Measurements from ENCODE around the gene IQCE.
"Not testable (repeated sequence)": the region's sequence is repeated elsewhere in the genome, so short reads cannot be mapped to it uniquely, and the experiment has no call there.

Gene IQCE

GRCh38 chr7:2582006-2582735 lies 23.4 kb downstream of the IQCE start:
- no peak for DNase-seq

DNA sequence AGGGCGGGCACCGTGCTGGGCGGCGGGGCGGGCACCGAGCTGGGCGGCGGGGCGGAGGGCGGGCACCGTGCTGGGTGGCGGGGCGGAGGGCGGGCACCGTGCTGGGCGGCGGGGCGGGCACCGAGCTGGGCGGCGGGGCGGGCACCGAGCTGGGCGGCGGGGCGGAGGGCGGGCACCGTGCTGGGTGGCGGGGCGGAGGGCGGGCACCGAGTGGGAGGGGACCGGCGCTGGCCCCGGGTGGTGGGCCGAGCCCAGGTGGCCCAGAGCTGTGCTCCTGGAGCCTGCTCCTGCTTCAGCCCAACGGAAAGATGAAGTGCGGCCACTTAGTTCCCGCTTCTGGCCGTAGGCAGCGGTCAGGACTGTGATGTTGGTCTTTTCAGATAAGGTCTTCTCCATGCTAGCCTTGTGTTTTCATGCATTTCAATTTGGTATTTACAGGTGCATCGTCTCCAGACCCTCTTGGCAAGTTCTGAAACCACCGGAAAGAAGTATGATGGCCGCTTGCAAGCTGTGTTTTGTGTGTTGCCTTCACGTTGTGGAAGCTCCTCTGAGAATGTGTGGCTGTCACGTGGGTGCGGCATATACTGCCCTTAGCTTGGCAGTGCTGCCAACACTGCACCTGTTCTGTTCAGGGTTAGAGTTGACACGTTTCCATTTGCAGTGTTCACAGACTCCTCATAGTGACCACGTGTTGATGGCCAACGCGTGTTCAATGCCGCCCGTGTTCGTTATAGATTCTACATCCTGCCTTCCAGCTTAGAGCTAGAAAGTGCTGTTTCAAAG lies 25.2 kb downstream of the IQCE start:
- no peak for DNase-seq

DNA sequence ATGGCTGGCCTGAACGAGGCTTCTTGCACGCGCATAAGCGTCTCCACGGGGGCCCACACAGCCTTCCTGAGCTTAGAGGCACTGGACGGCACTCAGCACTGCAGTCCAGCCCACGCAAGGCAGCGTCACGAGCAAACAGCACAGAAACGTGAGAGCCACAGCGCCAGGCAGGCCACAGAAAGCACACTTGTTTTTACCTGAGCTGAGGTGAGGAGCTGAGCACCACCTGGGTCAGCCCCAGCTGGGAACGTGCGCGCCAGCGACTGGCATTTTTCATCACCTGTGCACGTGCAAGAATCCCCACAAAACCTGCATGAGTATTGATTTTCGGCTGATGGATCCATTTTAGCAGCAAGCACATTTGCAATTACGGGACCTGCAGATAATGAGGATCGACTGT lies 26.7 kb downstream of the IQCE start:
- no peak for DNase-seq

DNA sequence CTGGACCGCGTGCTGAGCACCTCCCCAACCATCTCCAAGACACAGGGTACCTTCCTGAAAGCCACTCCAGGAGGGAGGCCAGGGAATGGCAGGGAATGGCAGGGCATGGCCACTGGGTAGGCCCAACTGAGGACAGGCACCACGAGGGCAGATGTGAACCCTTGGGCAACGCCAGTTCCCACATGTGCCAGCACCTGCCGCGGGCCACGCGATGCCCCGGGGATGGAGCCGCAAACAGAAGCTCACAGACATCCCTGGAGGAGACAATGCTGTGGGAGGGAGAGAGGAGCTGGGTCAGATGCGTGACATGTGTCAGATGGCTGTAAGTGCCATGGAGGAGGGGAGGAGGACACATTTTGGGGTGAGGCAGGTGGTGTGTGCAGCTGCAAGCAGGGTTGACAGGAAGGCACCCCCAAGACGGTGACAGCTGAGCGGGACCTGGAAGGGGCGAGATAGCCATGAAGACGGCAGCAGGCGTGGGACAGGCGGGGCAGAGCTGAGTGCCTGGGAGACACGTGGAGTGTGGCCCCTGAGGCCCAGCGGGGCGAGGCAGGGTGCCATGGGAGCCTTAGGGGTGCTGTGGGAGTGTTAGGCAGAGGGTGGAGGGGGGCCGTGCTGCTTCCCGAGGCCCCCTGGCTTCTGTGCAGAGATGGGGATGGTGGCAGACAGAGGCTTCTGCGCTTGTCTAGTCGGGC lies 27.7 kb downstream of the IQCE start:
- DNase-seq = no peak

- no peak for DNase-seq
Observed at GRCh38 chr7:2587134-2587533, 28.4 kb downstream of the IQCE start.

GRCh38 chr7:2587778-2588177 lies 29.0 kb downstream of the IQCE start:
- no peak for DNase-seq

GRCh38 chr7:2589341-2589740 lies 30.6 kb downstream of the IQCE start:
- no peak for DNase-seq

- DNase-seq = not testable (repeated sequence)
Observed at GRCh38 chr7:2589941-2590340, 31.2 kb downstream of the IQCE start.

DNA sequence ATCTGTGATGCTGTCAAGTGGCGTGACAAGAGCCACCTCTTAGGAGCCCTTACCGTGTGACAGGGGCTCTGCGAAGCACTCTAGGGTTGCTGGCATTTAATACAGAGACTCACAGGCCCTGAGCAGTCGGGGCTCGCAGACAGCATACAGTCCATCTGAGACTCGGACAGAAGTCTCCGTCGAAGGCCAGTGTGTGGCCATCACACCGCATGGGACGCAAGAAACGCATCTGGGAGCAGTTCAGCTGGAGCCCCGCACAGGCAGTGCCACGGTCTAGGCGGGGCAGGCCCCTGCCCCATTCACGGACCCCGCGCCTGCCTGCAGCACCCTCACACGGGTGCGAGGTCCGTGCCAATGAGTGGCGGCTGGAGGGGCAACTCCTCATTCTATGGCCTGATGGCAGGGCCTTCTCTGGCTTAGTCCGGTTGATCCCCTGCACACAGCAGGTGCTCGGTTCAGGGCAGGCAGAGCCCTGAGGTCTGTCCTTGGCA lies 33.6 kb downstream of the IQCE start:
- no peak for DNase-seq

GRCh38 chr7:2593036-2593727 lies 34.4 kb downstream of the IQCE start:
- no peak for DNase-seq

DNA sequence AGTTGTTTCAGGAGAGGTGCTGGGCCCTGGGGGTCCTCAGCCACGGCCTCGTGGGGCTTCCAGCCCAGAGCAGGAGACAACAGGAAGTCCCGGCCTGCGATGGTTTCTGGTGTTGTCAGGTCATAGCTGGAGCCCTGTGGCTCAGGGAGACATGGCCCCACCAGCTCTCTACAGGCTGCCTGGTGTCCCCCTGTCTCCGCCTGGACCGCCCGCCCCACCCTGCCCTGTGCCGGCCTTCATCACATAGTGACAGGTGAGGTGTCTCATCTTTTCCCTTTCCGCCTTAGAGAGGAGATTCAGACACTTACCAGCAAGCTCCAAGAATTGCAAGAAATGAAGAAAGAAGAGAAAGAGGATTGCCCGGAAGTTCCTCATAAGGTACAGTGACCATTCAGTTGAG lies 35.8 kb downstream of the IQCE start:
- DNase-seq = no peak

DNA sequence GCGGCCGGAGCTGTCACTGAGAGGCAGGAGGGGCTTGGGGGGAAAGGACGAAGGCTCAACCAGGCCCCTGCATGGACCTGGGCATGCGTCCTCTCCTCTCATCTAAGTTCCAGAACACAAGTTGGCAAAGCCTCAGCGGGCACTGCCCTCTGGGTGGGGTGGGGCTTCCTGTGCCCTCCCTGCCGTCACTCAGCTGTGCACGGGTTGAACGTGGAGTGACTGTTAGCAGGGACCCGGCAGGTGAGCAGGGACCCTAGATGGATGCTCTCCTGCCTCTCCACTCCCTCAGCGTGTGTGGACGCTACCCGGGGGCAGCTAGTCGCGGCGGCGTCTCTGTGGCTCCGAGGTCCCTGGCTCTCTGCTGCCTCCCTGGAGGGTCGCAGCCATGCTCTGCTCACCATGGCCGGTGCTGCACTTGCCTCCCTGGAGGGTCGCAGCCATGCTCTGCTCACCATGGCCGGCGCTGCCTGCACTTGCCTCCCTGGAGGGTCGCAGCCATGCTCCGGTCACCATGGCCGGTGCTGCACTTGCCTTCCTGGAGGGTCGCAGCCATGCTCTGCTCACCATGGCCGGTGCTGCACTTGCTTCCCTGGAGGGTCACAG lies 36.6 kb downstream of the IQCE start:
- no peak for DNase-seq

- no peak for DNase-seq
Observed at GRCh38 chr7:2596464-2597272, 37.9 kb downstream of the IQCE start.

DNA sequence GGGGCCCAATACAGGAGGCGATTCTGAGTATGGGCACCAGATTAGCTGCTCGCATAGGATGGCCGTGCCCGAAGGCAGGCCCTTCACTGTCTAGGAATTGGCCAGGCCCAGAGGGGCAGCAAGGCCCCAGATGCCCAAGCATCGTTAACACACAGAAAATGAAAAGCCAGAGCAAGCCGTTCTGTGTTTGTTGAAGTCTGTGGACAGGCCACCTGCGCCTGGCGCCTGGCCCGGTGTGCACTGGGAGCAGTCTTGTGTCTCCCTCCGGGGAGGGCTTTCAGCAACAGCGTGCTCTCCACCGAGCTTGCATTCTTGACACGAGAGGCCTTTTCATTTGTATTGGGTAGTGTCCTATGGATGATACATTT lies 38.5 kb downstream of the IQCE start:
- DNase-seq = no peak

GRCh38 chr7:2598154-2598823 lies 39.5 kb downstream of the IQCE start:
- DNase-seq = no peak

- no peak for DNase-seq
Observed at GRCh38 chr7:2601065-2601464, 42.3 kb downstream of the IQCE start.

- DNase-seq = no peak
Observed at GRCh38 chr7:2601907-2602306, 43.1 kb downstream of the IQCE start.

DNA sequence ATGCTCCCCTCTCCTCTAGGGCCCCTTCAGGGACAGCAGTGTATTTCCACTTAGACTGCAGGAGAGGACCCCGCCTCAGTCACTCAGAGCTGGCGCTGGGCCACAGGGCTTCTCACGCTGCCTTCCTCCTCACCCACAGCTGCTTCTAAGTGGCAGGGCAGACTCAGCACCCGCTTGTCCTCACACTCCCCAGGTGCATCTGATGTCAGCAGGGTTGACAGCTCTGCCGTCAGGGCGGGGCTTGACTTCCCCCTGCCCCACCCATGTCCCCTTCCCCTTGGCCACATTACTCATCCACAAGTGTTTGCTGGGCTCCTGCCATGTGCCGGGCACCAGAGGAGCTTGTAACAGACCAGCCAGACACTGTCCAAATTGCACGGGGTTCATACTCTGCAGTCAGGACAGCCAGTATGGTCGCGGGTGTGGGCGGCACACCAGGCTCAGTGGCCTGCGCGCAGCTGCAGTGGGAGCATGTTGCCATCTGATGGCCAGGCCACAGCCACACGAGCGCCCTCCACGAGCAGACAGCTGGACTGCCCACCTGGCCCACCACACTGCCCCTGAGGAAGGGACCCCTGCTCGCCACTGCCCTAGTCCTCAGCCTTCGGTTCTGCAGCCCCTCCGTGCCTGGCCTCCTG lies 43.7 kb downstream of the IQCE start:
- DNase-seq = no peak

DNA sequence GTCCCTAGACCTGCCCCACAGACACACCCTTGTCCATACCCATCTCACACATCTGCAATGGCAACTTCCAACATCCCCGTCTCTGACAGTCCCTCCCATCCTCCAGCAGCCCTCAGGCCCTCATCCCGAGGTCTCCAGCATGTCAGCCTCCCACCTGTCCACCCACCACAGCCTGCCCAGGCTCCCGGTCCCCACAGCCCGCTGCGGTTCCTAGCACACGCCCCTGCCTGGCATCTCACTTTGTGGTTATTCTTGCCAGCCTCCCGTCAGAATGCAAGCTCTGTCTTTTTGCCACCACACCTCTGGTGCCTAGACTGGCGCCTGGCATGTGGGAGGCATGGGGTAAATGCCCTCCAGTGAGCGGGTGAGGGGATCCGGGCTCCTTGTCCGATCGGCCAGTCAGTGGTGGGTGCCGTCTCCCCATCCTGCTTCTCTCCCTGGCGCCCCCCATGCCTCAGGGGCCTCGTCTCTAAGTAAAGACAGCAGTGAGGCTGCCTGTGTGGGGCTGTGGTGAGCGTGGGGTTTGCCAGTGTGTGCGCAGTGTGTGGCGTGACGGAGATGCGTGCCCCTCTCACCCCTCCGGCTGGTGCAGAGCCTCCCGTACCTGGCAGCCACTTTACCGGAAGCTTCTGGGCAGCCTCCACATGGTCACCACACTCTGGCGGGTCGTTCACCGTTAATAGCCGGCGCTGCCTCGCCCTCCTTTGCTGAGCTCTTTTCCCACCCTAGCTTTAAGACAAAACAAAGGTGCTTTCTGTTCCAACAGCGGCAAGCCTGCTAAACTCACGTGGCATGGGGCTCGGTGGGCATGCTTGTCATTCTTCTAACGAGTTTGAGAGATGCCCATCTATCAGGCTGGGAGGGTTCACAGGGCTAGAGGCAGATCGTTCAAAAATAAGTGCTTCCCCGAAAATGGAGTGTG lies 44.5 kb downstream of the IQCE start:
- no peak for DNase-seq
